ENCODE data around the gene UBASH3A. TPM values are rescaled to one million over a fixed set of nuclear protein-coding genes. Genes with fewer than 3 reads are reported as not detected.

UBASH3A gene
- total RNA-seq, 1 experiment from 2014 or later: not detected

DNA sequence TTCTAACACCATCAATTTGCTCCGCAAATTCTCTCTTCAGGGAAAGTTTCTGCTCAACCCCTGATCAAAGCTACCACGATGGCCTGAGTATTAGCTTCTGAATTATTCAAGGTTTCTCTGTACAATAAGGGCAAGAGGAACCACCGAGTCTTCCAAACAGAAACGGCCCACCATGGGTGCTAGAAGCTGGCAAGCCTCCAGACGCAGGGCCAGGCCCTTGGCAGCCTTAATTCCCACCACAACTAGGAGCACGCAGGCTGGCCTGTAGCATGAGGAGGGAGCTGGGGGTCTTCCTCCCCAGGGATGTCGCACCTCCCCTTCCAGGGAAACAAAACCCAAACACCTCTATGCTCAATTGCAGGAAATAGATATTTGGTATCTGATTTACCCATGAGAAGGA is 81.3 kb downstream of the UBASH3A start:
- ChIA-PET POLR2A (no interaction called here), CTCF (no interaction called here)
- TF ChIP-seq, protein P1, sequence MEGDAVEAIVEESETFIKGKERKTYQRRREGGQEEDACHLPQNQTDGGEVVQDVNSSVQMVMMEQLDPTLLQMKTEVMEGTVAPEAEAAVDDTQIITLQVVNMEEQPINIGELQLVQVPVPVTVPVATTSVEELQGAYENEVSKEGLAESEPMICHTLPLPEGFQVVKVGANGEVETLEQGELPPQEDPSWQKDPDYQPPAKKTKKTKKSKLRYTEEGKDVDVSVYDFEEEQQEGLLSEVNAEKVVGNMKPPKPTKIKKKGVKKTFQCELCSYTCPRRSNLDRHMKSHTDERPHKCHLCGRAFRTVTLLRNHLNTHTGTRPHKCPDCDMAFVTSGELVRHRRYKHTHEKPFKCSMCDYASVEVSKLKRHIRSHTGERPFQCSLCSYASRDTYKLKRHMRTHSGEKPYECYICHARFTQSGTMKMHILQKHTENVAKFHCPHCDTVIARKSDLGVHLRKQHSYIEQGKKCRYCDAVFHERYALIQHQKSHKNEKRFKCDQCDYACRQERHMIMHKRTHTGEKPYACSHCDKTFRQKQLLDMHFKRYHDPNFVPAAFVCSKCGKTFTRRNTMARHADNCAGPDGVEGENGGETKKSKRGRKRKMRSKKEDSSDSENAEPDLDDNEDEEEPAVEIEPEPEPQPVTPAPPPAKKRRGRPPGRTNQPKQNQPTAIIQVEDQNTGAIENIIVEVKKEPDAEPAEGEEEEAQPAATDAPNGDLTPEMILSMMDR (IDR thresholded peaks at IDR 0.05; ENCODE audit: insufficient read depth in 1 of 2, low read depth in 1 of 2, low read length in 1 of 2, severe bottlenecking in 1 of 2, unreplicated experiment in 1 of 2): no peak
- Histone ChIP-seq H3K4me3 (ENCODE audit: low read depth, low read length) (no peak overlapping the region), H3K36me3 (ENCODE audit: control insufficient read depth, insufficient read depth, low read length) (no peaks in the 10 kb centered on the region), H3K9me3 (no peaks in the 10 kb centered on the region), H3K4me1 (peaks cover 4% of the 10 kb centered on the region; the same call in 1 of the 2 replicates), H3K27me3 (replicated peaks; ENCODE audit: control insufficient read depth, insufficient read depth, low read length) (no peaks in the 10 kb centered on the region)
- Mint-ChIP-seq H3K4me1 (ENCODE audit: low read depth, unreplicated experiment) (no peaks in the 10 kb centered on the region), H3K27ac (ENCODE audit: unreplicated experiment) (no peak overlapping the region), H3K4me3 (ENCODE audit: unreplicated experiment) (no peak overlapping the region), H3K27me3 (ENCODE audit: insufficient read depth, unreplicated experiment) (no peaks in the 10 kb centered on the region), H3K36me3 (ENCODE audit: insufficient read depth, unreplicated experiment) (no peaks in the 10 kb centered on the region), H3K9me3 (ENCODE audit: unreplicated experiment) (no peaks in the 10 kb centered on the region)
- intact Hi-C loops (cut with micrococcal nuclease; ENCODE audit: unreplicated experiment): no loop called here
- no peak for DNase-seq
- BruUV-seq (replicated peaks): no TSS peak

GRCh38 chr21:42486072-42486471 is 82.4 kb downstream of the UBASH3A start:
- H3K27ac Mint-ChIP-seq (ENCODE audit: unreplicated experiment): no peak overlapping the region
- H3K4me1 Mint-ChIP-seq (ENCODE audit: low read depth, unreplicated experiment): no peaks in the 10 kb centered on the region
- no peak overlapping the region for H3K4me3 ChIP-seq (ENCODE audit: low read depth, low read length)
- H3K4me3 Mint-ChIP-seq (ENCODE audit: unreplicated experiment): no peak overlapping the region
- H3K4me1 ChIP-seq: peaks cover 12% of the 10 kb centered on the region
- H3K9me3 Mint-ChIP-seq (ENCODE audit: unreplicated experiment): no peaks in the 10 kb centered on the region
- intact Hi-C loops (cut with micrococcal nuclease; ENCODE audit: unreplicated experiment): no loop called here
- H3K36me3 ChIP-seq (ENCODE audit: control insufficient read depth, insufficient read depth, low read length): no peaks in the 10 kb centered on the region
- H3K36me3 Mint-ChIP-seq (ENCODE audit: insufficient read depth, unreplicated experiment): no peaks in the 10 kb centered on the region
- H3K27me3 ChIP-seq (replicated peaks; ENCODE audit: control insufficient read depth, insufficient read depth, low read length): no peaks in the 10 kb centered on the region
- H3K9me3 ChIP-seq: no peaks in the 10 kb centered on the region
- TF ChIP-seq, protein P1 (IDR thresholded peaks at IDR 0.05; ENCODE audit: insufficient read depth in 1 of 2, low read depth in 1 of 2, low read length in 1 of 2, severe bottlenecking in 1 of 2, unreplicated experiment in 1 of 2): no peak
- H3K27me3 Mint-ChIP-seq (ENCODE audit: insufficient read depth, unreplicated experiment): no peaks in the 10 kb centered on the region
- POLR2A ChIA-PET: no interaction called here
- no TSS peak for BruUV-seq (replicated peaks)
- CTCF ChIA-PET: no interaction called here
- no peak for DNase-seq

GRCh38 chr21:42486531-42486930 is 82.8 kb downstream of the UBASH3A start:
- DNase-seq: no peak
- POLR2A ChIA-PET: no interaction called here

More at GRCh38 chr21:42486531-42486930, 82.8 kb downstream of the UBASH3A start:
- CTCF ChIA-PET: no interaction called here
- Histone ChIP-seq H3K4me3 (ENCODE audit: low read depth, low read length) (no peak overlapping the region), H3K4me1 (peaks cover 12% of the 10 kb centered on the region), H3K9me3 (no peaks in the 10 kb centered on the region), H3K27me3 (replicated peaks; ENCODE audit: control insufficient read depth, insufficient read depth, low read length) (no peaks in the 10 kb centered on the region), H3K36me3 (ENCODE audit: control insufficient read depth, insufficient read depth, low read length) (no peaks in the 10 kb centered on the region)
- Mint-ChIP-seq H3K27ac (ENCODE audit: unreplicated experiment) (no peak overlapping the region), H3K4me3 (ENCODE audit: unreplicated experiment) (no peak overlapping the region), H3K36me3 (ENCODE audit: insufficient read depth, unreplicated experiment) (no peaks in the 10 kb centered on the region), H3K9me3 (ENCODE audit: unreplicated experiment) (no peaks in the 10 kb centered on the region), H3K27me3 (ENCODE audit: insufficient read depth, unreplicated experiment) (no peaks in the 10 kb centered on the region), H3K4me1 (ENCODE audit: low read depth, unreplicated experiment) (no peaks in the 10 kb centered on the region)
- intact Hi-C loops (cut with micrococcal nuclease; ENCODE audit: unreplicated experiment): no loop called here
- TF ChIP-seq, protein P1 (IDR thresholded peaks at IDR 0.05; ENCODE audit: insufficient read depth in 1 of 2, low read depth in 1 of 2, low read length in 1 of 2, severe bottlenecking in 1 of 2, unreplicated experiment in 1 of 2): no peak
- BruUV-seq (replicated peaks): no TSS peak

Data from Caco-2 (cell line).